Activated naive CD4-positive, alpha-beta T cell treated with Interleukin-2 at 50 U/mL for 16 hours (primary cell): ENCODE results near the gene TRABD2A.
"Not testable (repeated sequence)": the region's sequence is repeated elsewhere in the genome, so short reads cannot be mapped to it uniquely, and the experiment has no call there.

Experiments
- DNase-seq: peaks from one replicate; pipeline ENCODE4 v3.0.0-alpha.2; 2020

TRABD2A gene

DNA sequence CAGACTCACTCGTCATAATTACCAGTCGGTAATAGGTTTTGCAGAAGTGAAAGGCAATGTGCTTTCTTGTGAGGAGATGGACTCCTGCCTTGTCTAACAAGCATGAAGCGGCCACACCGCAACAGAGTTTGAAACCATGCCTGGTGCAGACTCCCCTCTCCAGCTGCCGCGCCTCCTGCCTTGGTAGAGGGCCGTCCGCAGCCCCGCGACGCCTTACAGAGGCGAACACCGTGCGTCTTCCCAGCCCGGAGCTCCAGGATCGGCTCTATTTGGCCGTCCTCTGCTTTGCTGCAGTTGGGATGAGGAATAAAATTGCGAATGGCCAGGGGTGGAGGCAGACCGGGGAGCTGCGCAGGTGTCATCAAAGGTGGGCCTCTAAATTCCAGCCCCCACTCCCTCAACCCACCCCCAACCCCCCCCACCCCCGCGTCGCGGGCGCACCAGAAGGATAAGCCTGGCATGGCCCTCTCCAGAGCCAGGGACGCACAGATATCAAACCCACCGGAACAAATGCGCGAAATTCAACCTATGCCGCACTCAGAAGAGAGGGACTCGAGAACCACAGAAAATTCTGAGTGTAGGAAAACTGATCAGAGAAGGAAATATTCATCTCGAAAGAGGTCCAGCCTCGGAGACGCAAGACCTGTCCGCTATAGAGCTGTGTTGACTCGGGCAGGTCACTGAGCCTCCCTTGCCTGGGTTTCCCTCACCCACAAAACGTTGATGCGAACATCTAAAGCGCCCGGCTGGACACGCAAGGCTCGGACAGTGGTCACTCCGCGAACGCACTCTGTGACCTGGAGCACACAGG lies 1.1 kb downstream of the TRABD2A start:
- no peak for DNase-seq

GRCh38 chr2:84878896-84879583 lies 1.8 kb downstream of the TRABD2A start:
- no peak for DNase-seq

DNA sequence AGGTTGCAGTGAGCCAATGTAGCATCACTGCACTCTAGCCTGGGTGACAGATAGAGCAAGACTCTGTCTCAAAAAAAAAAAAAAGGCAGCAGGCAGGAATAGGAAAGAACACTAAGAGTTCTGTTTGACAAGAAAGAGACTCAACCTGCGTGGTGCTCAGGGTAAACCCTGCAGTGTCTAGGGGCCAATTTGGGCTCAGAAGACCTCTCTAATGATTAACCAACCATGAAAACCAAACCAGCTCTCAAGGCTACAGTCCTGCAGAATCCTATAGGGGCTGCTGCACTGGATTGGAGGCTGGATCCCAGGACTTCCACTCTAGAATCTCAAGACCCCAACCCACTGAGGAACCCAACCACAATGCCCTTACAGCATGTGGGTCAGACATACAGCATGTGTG lies 2.4 kb downstream of the TRABD2A start:
- DNase-seq, result no peak

DNA sequence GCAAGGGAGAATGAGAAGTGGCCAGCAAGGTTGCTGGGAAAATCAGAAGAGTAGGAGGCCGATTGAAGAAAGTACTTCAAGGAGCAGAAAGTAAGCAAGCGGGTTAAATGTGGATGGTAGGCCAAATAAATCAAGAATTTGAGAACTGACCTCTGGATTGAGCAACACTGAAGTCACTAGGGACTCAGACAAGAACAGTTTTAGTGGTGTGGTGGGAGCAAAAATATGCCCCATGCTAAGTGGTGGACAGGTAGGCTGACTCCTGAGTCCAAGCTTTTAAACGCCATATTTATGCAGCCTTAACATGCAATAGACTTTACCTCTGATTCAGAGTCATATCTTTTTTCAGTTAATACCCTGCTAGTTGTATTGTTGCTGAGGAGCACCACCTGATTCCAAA lies 4.5 kb downstream of the TRABD2A start:
- DNase-seq, result no peak

- DNase-seq, result not testable (repeated sequence)
Observed at GRCh38 chr2:84875619-84876018, 5.3 kb downstream of the TRABD2A start.

GRCh38 chr2:84875213-84875560 lies 5.7 kb downstream of the TRABD2A start:
- no peak for DNase-seq

GRCh38 chr2:84874381-84875212 lies 6.3 kb downstream of the TRABD2A start:
- DNase-seq, result no peak

- DNase-seq, result no peak
Observed at GRCh38 chr2:84873350-84873749, 7.5 kb downstream of the TRABD2A start.

- not testable (repeated sequence) for DNase-seq
Observed at GRCh38 chr2:84872691-84873090, 8.2 kb downstream of the TRABD2A start.

- DNase-seq, result no peak
Observed at GRCh38 chr2:84870306-84870705, 10.6 kb downstream of the TRABD2A start.

DNA sequence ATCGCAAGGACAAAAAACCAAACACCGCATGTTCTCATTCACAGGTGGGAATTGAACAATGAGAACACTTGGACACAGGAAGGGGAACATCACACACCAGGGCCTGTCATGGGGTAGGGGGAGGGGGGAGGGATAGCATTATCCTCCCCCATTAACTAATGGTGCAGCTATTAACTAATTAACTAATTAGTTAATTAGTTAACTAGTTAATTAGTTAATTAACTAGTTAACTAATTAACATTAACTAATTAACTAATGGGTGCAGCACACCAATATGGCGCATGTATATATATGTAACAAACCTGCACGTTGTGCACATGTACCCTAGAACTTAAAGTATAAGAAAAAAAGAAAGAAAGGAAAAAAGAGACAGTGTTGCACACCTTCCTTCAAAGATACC lies 12.6 kb downstream of the TRABD2A start:
- not testable (repeated sequence) for DNase-seq

GRCh38 chr2:84866122-84866521 lies 14.8 kb downstream of the TRABD2A start:
- DNase-seq, result no peak

DNA sequence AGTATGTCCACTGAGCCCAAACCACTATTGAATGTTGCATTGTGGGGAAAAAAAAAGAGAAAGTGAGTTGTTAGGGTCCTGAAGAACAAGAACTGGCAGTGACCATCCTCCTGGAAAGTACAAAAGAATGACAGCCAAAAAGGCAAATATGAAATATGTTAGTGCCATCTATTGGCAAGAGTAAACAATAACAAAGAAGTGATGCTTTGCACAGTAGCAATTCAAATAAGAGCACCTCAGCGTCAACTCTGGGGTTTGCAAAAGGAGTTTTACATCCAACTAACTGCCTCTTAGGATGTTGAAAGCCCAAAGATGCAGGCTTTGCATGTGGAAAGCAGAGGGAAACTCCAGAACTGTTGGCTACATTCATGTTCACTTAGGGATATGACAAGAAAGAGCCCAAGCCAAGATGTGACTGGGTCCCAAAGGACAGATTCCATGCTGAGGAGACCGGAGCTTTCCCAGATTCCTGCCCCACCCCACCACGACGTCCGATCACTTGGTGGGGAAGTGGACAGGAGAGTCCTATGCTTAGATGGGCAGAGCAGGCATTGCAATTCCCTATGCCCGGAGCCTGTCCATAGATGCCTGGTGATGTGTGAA lies 15.6 kb downstream of the TRABD2A start:
- DNase-seq, result no peak

GRCh38 chr2:84862006-84862405 lies 18.9 kb downstream of the TRABD2A start:
- no peak for DNase-seq

- DNase-seq, result no peak
Observed at GRCh38 chr2:84861539-84861938, 19.3 kb downstream of the TRABD2A start.

DNA sequence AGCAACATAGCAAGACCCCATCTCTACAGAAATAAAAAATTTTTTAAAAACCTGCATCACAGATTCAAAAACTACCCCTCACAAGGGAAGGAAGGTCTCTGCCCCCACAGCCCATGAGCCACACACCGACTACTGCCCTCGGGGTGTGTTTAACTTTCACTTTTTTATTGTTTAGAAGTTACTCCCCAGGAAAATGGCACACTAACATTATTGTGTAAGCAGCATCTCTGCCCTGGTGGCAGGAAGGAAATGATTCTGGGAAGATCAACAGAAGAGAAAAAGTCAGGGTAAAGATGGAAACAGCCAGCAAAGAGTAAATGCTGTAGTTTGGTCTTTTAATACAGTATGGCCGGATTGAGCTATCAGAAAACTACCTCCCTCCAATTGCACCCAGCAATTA lies 21.9 kb downstream of the TRABD2A start:
- DNase-seq, result no peak

DNA sequence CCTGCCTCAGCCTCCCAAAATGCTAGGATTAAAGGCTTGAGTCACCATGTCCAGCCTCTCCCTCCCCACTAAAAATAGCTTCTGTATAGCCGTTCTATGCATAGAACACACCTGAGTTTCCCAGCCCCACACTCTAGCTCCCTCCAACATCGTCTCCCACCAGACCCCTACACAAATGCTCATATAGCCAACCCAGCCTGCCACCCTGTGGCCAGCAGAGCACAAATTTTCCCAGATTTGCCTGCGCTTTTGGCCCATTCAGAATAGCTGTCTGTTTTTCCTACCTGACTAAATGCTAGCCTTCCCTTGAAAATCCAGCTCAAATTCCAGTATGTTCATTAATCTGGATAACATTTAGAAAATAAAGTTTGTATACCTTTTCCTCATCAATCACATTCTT lies 22.8 kb downstream of the TRABD2A start:
- DNase-seq, result no peak

DNA sequence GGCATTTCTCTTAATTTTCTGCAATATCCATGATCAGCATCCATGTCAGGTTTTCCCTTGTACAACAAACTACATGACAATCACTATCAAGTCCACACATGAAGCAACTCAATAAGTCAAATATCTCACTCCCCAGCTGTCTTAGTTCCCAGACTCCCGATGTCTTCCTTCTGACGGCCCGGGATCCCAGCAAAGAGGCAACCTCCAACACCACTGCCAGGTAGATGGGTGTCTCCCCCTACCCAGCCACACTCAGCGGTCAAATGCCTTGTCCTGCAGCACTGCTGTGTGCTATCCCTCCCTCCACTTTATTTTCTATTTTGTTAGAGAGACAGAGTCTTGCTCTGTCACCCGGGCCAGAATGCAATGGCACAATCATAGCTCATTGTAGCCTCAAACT lies 23.3 kb downstream of the TRABD2A start:
- DNase-seq, result no peak

- DNase-seq, result peak; percentile 38
Observed at GRCh38 chr2:84856787-84857186, 24.1 kb downstream of the TRABD2A start.

DNA sequence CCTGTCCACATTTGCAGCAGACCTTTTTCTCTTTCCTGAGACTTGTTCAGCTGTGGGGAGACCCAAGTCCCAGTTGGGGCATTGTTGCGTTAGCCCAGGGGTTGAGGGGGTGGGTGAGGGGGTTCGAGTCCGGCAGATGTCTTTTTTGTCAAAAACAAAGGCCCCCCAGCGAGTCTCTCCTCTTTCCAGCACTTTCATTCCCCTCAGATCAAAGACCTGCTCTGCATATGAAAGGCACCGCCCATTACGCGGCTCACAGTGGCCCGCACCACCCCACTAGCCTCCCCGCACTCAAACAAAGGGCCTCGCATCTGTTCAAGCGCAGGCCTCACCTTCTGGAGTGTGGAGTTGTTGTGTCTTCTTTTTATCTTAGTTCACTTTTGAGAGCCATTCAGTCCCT lies 25.2 kb downstream of the TRABD2A start:
- DNase-seq, result no peak

DNA sequence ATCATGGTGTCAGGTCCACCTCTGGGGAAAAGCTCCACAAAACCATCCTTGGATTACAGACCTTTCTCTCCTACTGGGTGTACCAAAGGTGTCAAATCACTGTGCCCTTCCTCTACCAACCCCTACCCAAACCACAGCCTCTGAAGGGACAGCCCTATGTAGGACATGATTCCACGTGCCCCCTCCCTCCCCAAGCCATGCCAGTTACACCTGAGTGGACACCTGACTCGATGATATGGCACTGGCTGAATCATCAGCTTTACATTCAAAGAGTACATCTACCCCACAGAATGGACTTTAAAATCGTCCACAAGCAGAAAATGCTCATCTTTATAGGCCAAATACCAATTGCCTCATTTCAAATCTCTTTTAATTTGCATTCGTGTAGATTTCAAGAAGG lies 26.0 kb downstream of the TRABD2A start:
- no peak for DNase-seq

DNA sequence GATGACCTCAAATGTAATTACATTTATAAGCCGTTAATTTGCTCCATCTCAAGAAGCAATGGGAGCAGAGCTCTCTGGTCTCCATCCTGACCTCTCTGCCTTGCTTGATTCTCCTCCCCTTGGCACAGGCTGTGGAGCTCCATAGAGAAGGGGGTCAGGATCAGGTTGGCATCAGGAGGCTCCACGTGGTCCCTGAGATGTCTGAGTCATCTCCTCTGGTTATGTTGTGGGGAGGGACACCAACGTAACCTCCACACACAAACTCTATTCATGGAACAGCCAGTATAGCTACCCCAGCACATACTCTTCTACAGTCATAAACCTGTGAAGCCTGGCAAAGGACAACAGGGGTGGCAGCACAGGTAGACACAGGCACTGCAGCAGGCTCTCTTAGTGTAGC lies 29.0 kb downstream of the TRABD2A start:
- DNase-seq, result no peak

- no peak for DNase-seq
Observed at GRCh38 chr2:84850471-84850870, 30.4 kb downstream of the TRABD2A start.
